ENCODE data around the gene SLC8B1. TPM values are rescaled to one million over a fixed set of nuclear protein-coding genes. Genes with fewer than 3 reads are reported as not detected.
A peak's percentile ranks its signal among the peaks of the same experiment; 100 is the strongest.

Gene SLC8B1
- polyA plus RNA-seq, 3 donors, result 21.6 to 46.0 (median 32.4) TPM

- peaks cover 0 to 1% (median 0%) of the 10 kb centered on the region in 7 donors for H3K9me3 Mint-ChIP-seq
- DNase-seq, result no peak
- Histone ChIP-seq H4K20me1 (ENCODE audit: insufficient read depth, low read length) (peaks cover 8% of the 10 kb centered on the region), H3K4me3 (replicated peaks in 1 of 3; ENCODE audit: low read depth in 2 of 3, low read length in 3 of 3) (no peak overlapping the region), H3K4me2 (replicated peaks; ENCODE audit: extremely low read depth, low read length, poor library complexity, severe bottlenecking) (no peak overlapping the region), H3K9ac (ENCODE audit: insufficient read depth, low read length, poor library complexity, severe bottlenecking) (no peak overlapping the region), H3K79me2 (ENCODE audit: insufficient read depth, low read length) (no peaks in the 10 kb centered on the region), H3K27ac (ENCODE audit: low read depth in 1 of 2, low read length in 2 of 2) (peak overlapping the region in 1 of 2 donors; percentile 24), H3K9me3 (replicated peaks in 1 of 2; ENCODE audit: control insufficient read depth in 1 of 2, insufficient read depth in 1 of 2, low read length in 2 of 2) (no peaks in the 10 kb centered on the region), H3K4me1 (ENCODE audit: control insufficient read depth in 1 of 2, insufficient read depth in 2 of 2, low read length in 2 of 2) (peaks cover 11 to 14% of the 10 kb centered on the region in 2 donors), H3K27me3 (ENCODE audit: control insufficient read depth in 2 of 2, insufficient read depth in 2 of 2, low read length in 2 of 2) (no peaks in the 10 kb centered on the region), H2AFZ (ENCODE audit: insufficient read depth, low read depth, low read length, poor library complexity, severe bottlenecking) (no peak overlapping the region), H3K36me3 (replicated peaks in 1 of 2; ENCODE audit: control insufficient read depth in 1 of 2, insufficient read depth in 2 of 2, low read length in 2 of 2) (peaks cover 27 to 43% of the 10 kb centered on the region in 2 donors)
- WGBS (ENCODE audit: insufficient coverage), result 98% methylated on average over 4 of the region's 6 CpGs
- H3K27ac Mint-ChIP-seq, result peak overlapping the region in 2 of 7 donors; percentile 19 to 50
- no peak overlapping the region for H3K4me3 Mint-ChIP-seq
- peaks cover 30% of the 10 kb centered on the region for H3K4me1 Mint-ChIP-seq
- peaks cover 52 to 57% of the 10 kb centered on the region in 2 donors for H3K36me3 Mint-ChIP-seq
- no peak for TF ChIP-seq CTCF (IDR thresholded peaks at IDR 0.05)
- peaks cover 0 to 2% (median 0%) of the 10 kb centered on the region in 3 donors for H3K27me3 Mint-ChIP-seq (ENCODE audit: low read depth in 3 of 3)
- intact Hi-C loops (cut with micrococcal nuclease), result no loop called here
Measured at GRCh38 chr12:113371808-113372207, 36.9 kb upstream of the SLC8B1 start.

GRCh38 chr12:113370923-113371682 lies 36.2 kb upstream of the SLC8B1 start:
- Histone ChIP-seq H3K27me3 (ENCODE audit: control insufficient read depth in 2 of 2, insufficient read depth in 2 of 2, low read length in 2 of 2) (no peaks in the 10 kb centered on the region), H3K9ac (ENCODE audit: insufficient read depth, low read length, poor library complexity, severe bottlenecking) (no peak overlapping the region), H3K4me2 (replicated peaks; ENCODE audit: extremely low read depth, low read length, poor library complexity, severe bottlenecking) (no peak overlapping the region), H2AFZ (ENCODE audit: insufficient read depth, low read depth, low read length, poor library complexity, severe bottlenecking) (no peak overlapping the region), H3K36me3 (replicated peaks in 1 of 2; ENCODE audit: control insufficient read depth in 1 of 2, insufficient read depth in 2 of 2, low read length in 2 of 2) (peaks cover 21 to 36% of the 10 kb centered on the region in 2 donors), H3K9me3 (replicated peaks in 1 of 2; ENCODE audit: control insufficient read depth in 1 of 2, insufficient read depth in 1 of 2, low read length in 2 of 2) (no peaks in the 10 kb centered on the region), H3K4me1 (ENCODE audit: control insufficient read depth in 1 of 2, insufficient read depth in 2 of 2, low read length in 2 of 2) (peaks cover 11 to 14% of the 10 kb centered on the region in 2 donors), H3K27ac (ENCODE audit: low read depth in 1 of 2, low read length in 2 of 2) (no peak overlapping the region), H4K20me1 (ENCODE audit: insufficient read depth, low read length) (peaks cover 9% of the 10 kb centered on the region), H3K4me3 (replicated peaks in 1 of 3; ENCODE audit: low read depth in 2 of 3, low read length in 3 of 3) (no peak overlapping the region), H3K79me2 (ENCODE audit: insufficient read depth, low read length) (no peaks in the 10 kb centered on the region)
- Mint-ChIP-seq H3K4me3 (no peak overlapping the region), H3K4me1 (peaks cover 30% of the 10 kb centered on the region), H3K9me3 (peaks cover 0 to 1% (median 0%) of the 10 kb centered on the region in 7 donors), H3K36me3 (peaks cover 50 to 54% of the 10 kb centered on the region in 2 donors), H3K27me3 (ENCODE audit: low read depth in 3 of 3) (peaks cover 0 to 2% (median 0%) of the 10 kb centered on the region in 3 donors), H3K27ac (peak overlapping the region in 3 of 7 donors; percentile 12 to 79 (median 46))
- no peak for DNase-seq
- no peak for TF ChIP-seq CTCF (IDR thresholded peaks at IDR 0.05)
- intact Hi-C loops (cut with micrococcal nuclease), result no loop called here
- 94% methylated on average over 5 of the region's 7 CpGs for WGBS (ENCODE audit: insufficient coverage)
